NCI-H526 treated with DMSO at 0.1 percent for 48 hours (cell line): ENCODE results near the gene LETM1.

Source experiments
- DNase-seq: peaks from one replicate; lab custom pipeline; 2025; lab: John Stamatoyannopoulos, UW

LETM1 gene

GRCh38 chr4:1826531-1827350, 29.2 kb downstream of the LETM1 start:
- DNase-seq, result no peak

- DNase-seq, result no peak
Observed at GRCh38 chr4:1825326-1825725, 30.6 kb downstream of the LETM1 start.

GRCh38 chr4:1824746-1825145, 31.2 kb downstream of the LETM1 start:
- no peak for DNase-seq

- DNase-seq, result no peak
Observed at GRCh38 chr4:1823545-1823932, 32.4 kb downstream of the LETM1 start.

GRCh38 chr4:1822568-1823544, 33.1 kb downstream of the LETM1 start:
- no peak for DNase-seq

GRCh38 chr4:1821679-1822567, 34.0 kb downstream of the LETM1 start:
- DNase-seq, result no peak

- DNase-seq, result no peak
Observed at GRCh38 chr4:1819816-1820215, 36.1 kb downstream of the LETM1 start.

- no peak for DNase-seq
Observed at GRCh38 chr4:1819284-1819683, 36.7 kb downstream of the LETM1 start.

- no peak for DNase-seq
Observed at GRCh38 chr4:1815997-1816860, 39.7 kb downstream of the LETM1 start.

- DNase-seq, result no peak
Observed at GRCh38 chr4:1815096-1815996, 40.6 kb downstream of the LETM1 start.

- no peak for DNase-seq
Observed at GRCh38 chr4:1814453-1814852, 41.5 kb downstream of the LETM1 start.

- no peak for DNase-seq
Observed at GRCh38 chr4:1813915-1814314, 42.0 kb downstream of the LETM1 start.

- DNase-seq, result no peak
Observed at GRCh38 chr4:1813231-1813630, 42.7 kb downstream of the LETM1 start.

GRCh38 chr4:1812720-1813119, 43.2 kb downstream of the LETM1 start:
- DNase-seq, result no peak

- DNase-seq, result no peak
Observed at GRCh38 chr4:1810765-1811164, 45.2 kb downstream of the LETM1 start.

- DNase-seq, result peak; percentile 30
Observed at GRCh38 chr4:1809754-1810502, 46.0 kb downstream of the LETM1 start.

GRCh38 chr4:1808851-1809753, 46.9 kb downstream of the LETM1 start:
- DNase-seq, result no peak

- DNase-seq, result no peak
Observed at GRCh38 chr4:1808396-1808795, 47.6 kb downstream of the LETM1 start.
